ENCODE data around the gene PCSK4.

DNA sequence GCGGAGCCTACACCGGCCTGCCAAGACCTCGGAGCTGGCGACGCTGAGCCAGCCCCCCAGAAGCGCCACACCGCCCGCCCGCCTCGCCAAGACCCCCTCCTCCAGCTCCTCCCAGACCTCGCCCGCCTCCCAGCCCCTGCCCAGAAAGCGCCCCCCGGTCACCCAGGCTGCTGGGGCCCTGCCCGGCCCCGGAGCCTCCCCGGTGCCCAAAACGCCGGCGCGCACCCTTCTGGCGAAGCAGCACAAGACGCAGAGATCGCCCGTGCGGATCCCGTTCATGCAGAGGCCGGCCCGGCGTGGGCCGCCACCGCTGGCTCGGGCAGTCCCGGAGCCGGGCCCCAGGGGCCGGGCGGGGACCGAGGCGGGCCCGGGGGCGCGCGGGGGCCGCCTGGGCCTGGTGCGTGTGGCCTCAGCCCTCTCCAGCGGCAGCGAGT is 21.3 kb downstream of the PCSK4 start:
- no peak for TF ChIP-seq ZNF274 (IDR thresholded peaks at IDR 0.05; ENCODE audit: low read depth, low read length)
- TF ChIP-seq, protein P1, sequence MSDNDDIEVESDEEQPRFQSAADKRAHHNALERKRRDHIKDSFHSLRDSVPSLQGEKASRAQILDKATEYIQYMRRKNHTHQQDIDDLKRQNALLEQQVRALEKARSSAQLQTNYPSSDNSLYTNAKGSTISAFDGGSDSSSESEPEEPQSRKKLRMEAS (IDR thresholded peaks at IDR 0.05) = peak; percentile 6; the same call in 1 of the 2 replicates
- TF ChIP-seq, protein P2, sequence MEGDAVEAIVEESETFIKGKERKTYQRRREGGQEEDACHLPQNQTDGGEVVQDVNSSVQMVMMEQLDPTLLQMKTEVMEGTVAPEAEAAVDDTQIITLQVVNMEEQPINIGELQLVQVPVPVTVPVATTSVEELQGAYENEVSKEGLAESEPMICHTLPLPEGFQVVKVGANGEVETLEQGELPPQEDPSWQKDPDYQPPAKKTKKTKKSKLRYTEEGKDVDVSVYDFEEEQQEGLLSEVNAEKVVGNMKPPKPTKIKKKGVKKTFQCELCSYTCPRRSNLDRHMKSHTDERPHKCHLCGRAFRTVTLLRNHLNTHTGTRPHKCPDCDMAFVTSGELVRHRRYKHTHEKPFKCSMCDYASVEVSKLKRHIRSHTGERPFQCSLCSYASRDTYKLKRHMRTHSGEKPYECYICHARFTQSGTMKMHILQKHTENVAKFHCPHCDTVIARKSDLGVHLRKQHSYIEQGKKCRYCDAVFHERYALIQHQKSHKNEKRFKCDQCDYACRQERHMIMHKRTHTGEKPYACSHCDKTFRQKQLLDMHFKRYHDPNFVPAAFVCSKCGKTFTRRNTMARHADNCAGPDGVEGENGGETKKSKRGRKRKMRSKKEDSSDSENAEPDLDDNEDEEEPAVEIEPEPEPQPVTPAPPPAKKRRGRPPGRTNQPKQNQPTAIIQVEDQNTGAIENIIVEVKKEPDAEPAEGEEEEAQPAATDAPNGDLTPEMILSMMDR (IDR thresholded peaks at IDR 0.05 in 2 of 3, conservative IDR thresholded peaks at IDR 0.05 in 1 of 3; ENCODE audit: borderline replicate concordance in 1 of 3, insufficient read depth in 1 of 3, low read depth in 2 of 3, low read length in 2 of 3) = 0 out of 6 replicates have a peak, but pooled peaks of 1 of the 3 experiments have one; percentile 18
- TF ChIP-seq EZH2phosphoT487 (IDR thresholded peaks at IDR 0.05; ENCODE audit: borderline replicate concordance) = no peak
- TF ChIP-seq CEBPB (IDR thresholded peaks at IDR 0.05; ENCODE audit: low read depth) = no peak
- TF ChIP-seq POLR2AphosphoS5 (IDR thresholded peaks at IDR 0.05; ENCODE audit: low read depth, low read length) = no peak
